Esophagus squamous epithelium (tissue), 5 donors: ENCODE data around the gene PCDH9. TPM values are rescaled to one million over a fixed set of nuclear protein-coding genes. Genes with fewer than 3 reads are reported as not detected.
"Not testable (repeated sequence)": the region's sequence is repeated elsewhere in the genome, so short reads cannot be mapped to it uniquely, and the experiment has no call there.

Experiments
- DNase-seq: peaks from one replicate; lab custom pipeline; 2025; lab: John Stamatoyannopoulos, UW
- H3K27ac ChIP-seq, 4 donors: fragments of 200-600 bp; sonication (generic); one replicate each; pipeline ENCODE4 v1.5.1; 2016 to 2019; ENCODE audit warnings: mild to moderate bottlenecking in 1 of 4
- H3K27me3 ChIP-seq, 4 donors: fragments of 200-600 bp; sonication (generic); 1 replicate in 3 of 4; 2 replicates in 1 of 4; pipeline versions ENCODE4 v1.5.1 to v1.6.0; 2017 to 2021; ENCODE audit warnings: antibody characterized with exemption in 1 of 4
- H3K36me3 ChIP-seq, 3 donors: fragments of 200-600 bp; sonication (generic); one replicate each; pipeline ENCODE4 v1.5.1; 2016 to 2019
- H3K4me1 ChIP-seq, 3 donors: fragments of 200-600 bp; sonication (generic); one replicate each; pipeline ENCODE4 v1.5.1; 2017 to 2019
- H3K4me3 ChIP-seq, 4 donors: fragments of 200-600 bp; sonication (generic); 1 replicate in 3 of 4; 2 replicates in 1 of 4; pipeline ENCODE4 v1.5.1; 2016 to 2019; ENCODE audit warnings: mild to moderate bottlenecking in 2 of 4, moderate library complexity in 1 of 4
- H3K9me3 ChIP-seq, 3 donors: fragments of 200-600 bp; sonication (generic); one replicate each; pipeline ENCODE4 v1.5.1; 2016 to 2019
- CTCF ChIP-seq, 6 experiments: fragments of 450-650 bp in 4 of 6; fragments of 200-600 bp in 2 of 6; sonication (generic) in 2 of 6; IDR thresholded peaks; one replicate each; pipeline ENCODE4 v1.5.1; 2016 to 2019; ENCODE audit warnings: antibody characterized with exemption in 6 of 6, mild to moderate bottlenecking in 4 of 6, moderate library complexity in 4 of 6
- POLR2A ChIP-seq, 4 donors: fragments of 450-650 bp; IDR thresholded peaks; one replicate each; pipeline ENCODE4 v1.6.1; 2017; ENCODE audit warnings: antibody characterized with exemption in 4 of 4, mild to moderate bottlenecking in 4 of 4, moderate library complexity in 3 of 4
- WGBS, 2 donors: methylation state at CpG; one replicate each; pipeline ENCODE4 v1.1.5; 2018; 5-methylcytosine and 5-hydroxymethylcytosine counted together
- intact Hi-C: fragments of 100-400 bp; cut with DNase I; formaldehyde crosslinking; loops from one replicate; pipeline ENCODE4 v1.15.0; 2022
- total RNA-seq, 4 donors: library from RNA; depleted of rRNA; stranded (reverse); fragments of >200 nt; gene quantifications; one replicate each; pipeline ENCODE4 v1.1.0, GENCODE V29; 2016
- donor health status: DM: yes; HTN: yes; CAD: no.

The PCDH9 gene
- total RNA-seq, 4 donors from 2014 or later: 0.04 to 1.9 (median 0.45) TPM

- WGBS, 2 donors: 43 to 57% methylated on average over 5 of the region's 5 CpGs
- no peak for DNase-seq
Observed at GRCh38 chr13:66305961-66306617, 924.0 kb downstream of the PCDH9 start.

GRCh38 chr13:66301482-66301881 lies 928.7 kb downstream of the PCDH9 start:
- intact Hi-C loops: no loop called here
- Histone ChIP-seq H3K4me1 (no peaks in the 10 kb centered on the region), H3K9me3 (no peaks in the 10 kb centered on the region), H3K27me3 (no peaks in the 10 kb centered on the region), H3K36me3 (no peaks in the 10 kb centered on the region), H3K4me3 (no peak overlapping the region), H3K27ac (no peak overlapping the region)
- no peak for DNase-seq
- no peak for TF ChIP-seq POLR2A (IDR thresholded peaks at IDR 0.05)
- no peak for TF ChIP-seq CTCF (IDR thresholded peaks at IDR 0.05)

More at GRCh38 chr13:66305961-66306617, 924.0 kb downstream of the PCDH9 start:
- Histone ChIP-seq H3K4me3 (no peak overlapping the region), H3K36me3 (no peaks in the 10 kb centered on the region), H3K4me1 (no peaks in the 10 kb centered on the region), H3K9me3 (no peaks in the 10 kb centered on the region), H3K27me3 (no peaks in the 10 kb centered on the region), H3K27ac (no peak overlapping the region)
- intact Hi-C loops: no loop called here
- TF ChIP-seq CTCF (IDR thresholded peaks at IDR 0.05) (no peak), POLR2A (IDR thresholded peaks at IDR 0.05) (no peak)

- no peak overlapping the region for H3K27ac ChIP-seq
- DNase-seq: no peak
- no peaks in the 10 kb centered on the region for H3K9me3 ChIP-seq
- WGBS, 2 donors: 59 to 67% methylated on average over 1 of the region's 1 CpG
- intact Hi-C loops: no loop called here
- no peak overlapping the region for H3K4me3 ChIP-seq
- no peaks in the 10 kb centered on the region for H3K27me3 ChIP-seq
- no peaks in the 10 kb centered on the region for H3K4me1 ChIP-seq
- TF ChIP-seq CTCF (IDR thresholded peaks at IDR 0.05) (no peak), POLR2A (IDR thresholded peaks at IDR 0.05) (no peak)
- H3K36me3 ChIP-seq: no peaks in the 10 kb centered on the region
Observed at GRCh38 chr13:66301006-66301405, 929.1 kb downstream of the PCDH9 start.

DNA sequence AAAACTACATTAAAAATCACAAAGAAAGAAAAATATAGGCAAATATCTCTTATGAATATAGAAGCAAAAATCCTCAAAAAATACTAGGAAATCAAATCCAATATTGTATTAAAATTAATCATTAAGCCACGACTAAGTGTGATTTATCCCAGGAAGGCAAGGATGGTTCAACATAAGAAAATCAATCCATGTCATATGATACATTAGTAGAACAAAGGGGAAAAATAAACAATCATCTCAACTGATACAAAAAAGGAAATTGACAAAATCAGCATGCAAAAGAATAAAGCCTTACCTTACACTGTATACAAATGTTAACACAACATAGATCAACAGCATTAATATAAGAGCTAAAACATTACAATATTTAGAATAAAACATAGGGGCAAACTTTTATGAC lies 933.3 kb downstream of the PCDH9 start:
- TF ChIP-seq POLR2A (IDR thresholded peaks at IDR 0.05) (no peak), CTCF (IDR thresholded peaks at IDR 0.05) (no peak)
- Histone ChIP-seq H3K36me3 (no peaks in the 10 kb centered on the region), H3K27me3 (no peaks in the 10 kb centered on the region), H3K9me3 (peaks cover 0 to 5% (median 0%) of the 10 kb centered on the region in 3 donors), H3K4me1 (no peaks in the 10 kb centered on the region), H3K27ac (no peak overlapping the region), H3K4me3 (no peak overlapping the region)
- no peak for DNase-seq
- intact Hi-C loops: no loop called here
- WGBS, 2 donors: 46 to 53% methylated on average over 1 of the region's 1 CpG

- peaks cover 0 to 5% (median 0%) of the 10 kb centered on the region in 3 donors for H3K9me3 ChIP-seq
- DNase-seq: no peak
- intact Hi-C loops: no loop called here
- H3K4me1 ChIP-seq: no peaks in the 10 kb centered on the region
- no peaks in the 10 kb centered on the region for H3K36me3 ChIP-seq
- no peaks in the 10 kb centered on the region for H3K27me3 ChIP-seq
- no peak overlapping the region for H3K4me3 ChIP-seq
- no peak overlapping the region for H3K27ac ChIP-seq
- TF ChIP-seq POLR2A (IDR thresholded peaks at IDR 0.05): no peak
- TF ChIP-seq CTCF (IDR thresholded peaks at IDR 0.05): no peak
Observed at GRCh38 chr13:66296328-66296727, 933.8 kb downstream of the PCDH9 start.

GRCh38 chr13:66286806-66287205 lies 943.3 kb downstream of the PCDH9 start:
- intact Hi-C loops, DNase-seq, H3K4me3 ChIP-seq, H3K9me3 ChIP-seq, H3K27ac ChIP-seq, H3K4me1 ChIP-seq, H3K27me3 ChIP-seq, H3K36me3 ChIP-seq: not testable (repeated sequence)
- 94 to 98% methylated on average over 5 of the region's 5 CpGs for WGBS, 2 donors
